CD14-positive monocyte (primary cell): ENCODE measurements around the gene GALNS. TPM values are rescaled to one million over a fixed set of nuclear protein-coding genes. Genes with fewer than 3 reads are reported as not detected.

Experiments
- DNase-seq, 3 donors: peaks; one replicate each; pipeline ENCODE4 v3.0.0-alpha.2; 2011 to 2022
- H2AFZ ChIP-seq: 2 replicates; pipeline ENCODE4 v1.6.0; 2012; ENCODE audit warnings: mild to moderate bottlenecking, low read depth, low read length, inconsistent platforms; ENCODE audit not compliant: insufficient read depth, poor library complexity, severe bottlenecking
- H3K27ac ChIP-seq, 2 donors: 1 replicate in 1 of 2; 2 replicates in 1 of 2; pipeline ENCODE4 v1.5.1; 2012 to 2013; ENCODE audit warnings: low read length in 2 of 2, control low read depth in 1 of 2, inconsistent platforms in 1 of 2, low read depth in 1 of 2, mild to moderate bottlenecking in 1 of 2
- H3K27me3 ChIP-seq, 2 donors: one replicate each; pipeline versions ENCODE4 v1.6.0 to v1.6.1; 2011 to 2013; ENCODE audit warnings: low read length in 2 of 2; ENCODE audit not compliant: control insufficient read depth in 2 of 2, insufficient read depth in 2 of 2
- H3K36me3 ChIP-seq, 2 donors: replicated peaks in 1 of 2; 1 replicate in 1 of 2; 2 replicates in 1 of 2; pipeline versions ENCODE4 v1.5.1 to v1.6.1; 2012 to 2013; ENCODE audit warnings: low read length in 2 of 2, control low read depth in 1 of 2, inconsistent platforms in 1 of 2, mild to moderate bottlenecking in 1 of 2; ENCODE audit not compliant: insufficient read depth in 2 of 2, control insufficient read depth in 1 of 2
- H3K4me1 ChIP-seq, 2 donors: 1 replicate in 1 of 2; 2 replicates in 1 of 2; pipeline versions ENCODE4 v1.5.1 to v1.6.1; 2012 to 2013; ENCODE audit warnings: low read length in 2 of 2, control low read depth in 1 of 2, inconsistent platforms in 1 of 2, mild to moderate bottlenecking in 1 of 2, moderate library complexity in 1 of 2; ENCODE audit not compliant: insufficient read depth in 2 of 2, control insufficient read depth in 1 of 2
- H3K4me2 ChIP-seq: replicated peaks from 2 replicates; pipeline ENCODE3; 2012; ENCODE audit warnings: low read length, moderate library complexity, mild to moderate bottlenecking; ENCODE audit not compliant: poor library complexity, severe bottlenecking; ENCODE audit errors: extremely low read depth
- H3K4me3 ChIP-seq, 3 experiments: fragments of 200-600 bp in 1 of 3; sonication (generic) in 1 of 3; replicated peaks in 1 of 3; 1 replicate in 2 of 3; 2 replicates in 1 of 3; pipeline ENCODE4 v1.5.1; 2011 to 2013; ENCODE audit warnings: low read length in 3 of 3, mild to moderate bottlenecking in 3 of 3, control low read depth in 2 of 3, low read depth in 2 of 3, inconsistent platforms in 1 of 3, moderate library complexity in 1 of 3
- H3K79me2 ChIP-seq: 2 replicates; pipeline ENCODE4 v1.6.0; 2012; ENCODE audit warnings: mild to moderate bottlenecking, control low read depth, inconsistent platforms, low read length, moderate library complexity; ENCODE audit not compliant: insufficient read depth
- H3K9ac ChIP-seq: 2 replicates; pipeline ENCODE4 v1.6.0; 2017; ENCODE audit warnings: low read length, mild to moderate bottlenecking; ENCODE audit not compliant: insufficient read depth, poor library complexity, severe bottlenecking
- H3K9me3 ChIP-seq, 2 donors: replicated peaks in 1 of 2; 1 replicate in 1 of 2; 2 replicates in 1 of 2; pipeline versions ENCODE4 v1.5.1 to v1.6.1; 2012 to 2013; ENCODE audit warnings: low read length in 2 of 2, control low read depth in 1 of 2; ENCODE audit not compliant: control insufficient read depth in 1 of 2, insufficient read depth in 1 of 2
- H4K20me1 ChIP-seq: 2 replicates; pipeline ENCODE4 v1.6.0; 2012; ENCODE audit warnings: mild to moderate bottlenecking, low read length, control low read depth, moderate library complexity; ENCODE audit not compliant: insufficient read depth
- H3K27ac Mint-ChIP-seq, 7 donors: one replicate each; pipeline ENCODE4 v1.8.0; 2020; ENCODE audit warnings: mild to moderate bottlenecking in 7 of 7, mixed read lengths in 7 of 7, moderate library complexity in 6 of 7, inconsistent platforms in 2 of 7
- H3K27me3 Mint-ChIP-seq, 3 donors: one replicate each; pipeline ENCODE4 v1.8.0; 2021 to 2022; ENCODE audit warnings: low read depth in 3 of 3, mild to moderate bottlenecking in 3 of 3, mixed read lengths in 3 of 3, moderate library complexity in 3 of 3, inconsistent platforms in 1 of 3
- H3K36me3 Mint-ChIP-seq, 2 donors: one replicate each; pipeline ENCODE4 v1.8.0; 2020; ENCODE audit warnings: mixed read lengths in 2 of 2, inconsistent platforms in 1 of 2, mild to moderate bottlenecking in 1 of 2
- H3K4me1 Mint-ChIP-seq: one replicate; pipeline ENCODE4 v1.8.0; 2020; ENCODE audit warnings: mild to moderate bottlenecking, mixed read lengths
- H3K4me3 Mint-ChIP-seq, 2 donors: one replicate each; pipeline ENCODE4 v1.8.0; 2020; ENCODE audit warnings: mild to moderate bottlenecking in 2 of 2, mixed read lengths in 2 of 2, moderate library complexity in 1 of 2
- H3K9me3 Mint-ChIP-seq, 7 donors: one replicate each; pipeline ENCODE4 v1.8.0; 2020 to 2022; ENCODE audit warnings: mixed read lengths in 7 of 7, mild to moderate bottlenecking in 6 of 7, moderate library complexity in 6 of 7, inconsistent platforms in 2 of 7
- CTCF ChIP-seq: fragments of 200-600 bp; IDR thresholded peaks from one replicate; pipeline ENCODE4 v1.8.0; 2022; ENCODE audit warnings: antibody characterized with exemption, mild to moderate bottlenecking
- WGBS: methylation state at CpG from one replicate; pipeline ENCODE4 v1.1.5; 2013; ENCODE audit warnings: missing lambda C conversion rate; ENCODE audit not compliant: insufficient coverage; 5-methylcytosine and 5-hydroxymethylcytosine counted together
- intact Hi-C, 2 donors: fragments of 100-400 bp; cut with micrococcal nuclease; formaldehyde crosslinking; loops; one replicate each; pipeline versions ENCODE4 v1.15.0 to v1.15.1; 2023
- polyA plus RNA-seq, 3 donors: library from polyadenylated mRNA; depleted of rRNA in 1 of 3; unstranded in 2 of 3; stranded (reverse) in 1 of 3; fragments of 300-500 nt in 2 of 3; fragments of >200 nt in 1 of 3; fragmentation: Illumina TruSeq in 2 of 3; gene quantifications; 1 replicate in 2 of 3; 2 replicates in 1 of 3; pipeline ENCODE4 v1.2.3, GENCODE V29; 2012 to 2021

Gene GALNS
- polyA plus RNA-seq, 3 donors, result 20.2 to 34.4 (median 32.2) TPM

- H3K27me3 ChIP-seq, result no peaks in the 10 kb centered on the region
- H3K4me1 ChIP-seq, result no peaks in the 10 kb centered on the region
- 89% methylated on average over 17 of the region's 26 CpGs for WGBS
- no peak overlapping the region for H3K9ac ChIP-seq
- peaks cover 0 to 7% of the 10 kb centered on the region in 2 donors for H3K9me3 ChIP-seq
- Mint-ChIP-seq H3K27me3 (no peaks in the 10 kb centered on the region), H3K27ac (peak overlapping the region in 1 of 7 donors; percentile 79), H3K9me3 (peaks cover 0 to 9% (median 0%) of the 10 kb centered on the region in 7 donors), H3K4me1 (no peaks in the 10 kb centered on the region), H3K36me3 (peaks cover 53 to 91% of the 10 kb centered on the region in 2 donors), H3K4me3 (no peak overlapping the region)
- peaks cover 99% of the 10 kb centered on the region for H4K20me1 ChIP-seq
- TF ChIP-seq CTCF, result no peak
- peaks cover 95 to 100% of the 10 kb centered on the region in 2 donors for H3K36me3 ChIP-seq
- DNase-seq, result peak in 1 of 3 donors; percentile 25
- H3K4me3 ChIP-seq, result no peak overlapping the region
- intact Hi-C loops, result no loop called here
- no peak overlapping the region for H2AFZ ChIP-seq
- no peaks in the 10 kb centered on the region for H3K79me2 ChIP-seq
- no peak overlapping the region for H3K4me2 ChIP-seq
- peak overlapping the region in 1 of 2 donors; percentile 14 for H3K27ac ChIP-seq
Observed at GRCh38 chr16:88882358-88883030, 25.7 kb upstream of the GALNS start.

- DNase-seq, result no peak
- H3K27ac ChIP-seq, result no peak overlapping the region
- no peak overlapping the region for H2AFZ ChIP-seq
- no peak for TF ChIP-seq CTCF
- H4K20me1 ChIP-seq, result peaks cover 98% of the 10 kb centered on the region
- H3K9me3 Mint-ChIP-seq, result peaks cover 0 to 9% (median 0%) of the 10 kb centered on the region in 7 donors
- peaks cover 91 to 100% of the 10 kb centered on the region in 2 donors for H3K36me3 ChIP-seq
- H3K4me3 ChIP-seq, result no peak overlapping the region
- H3K27me3 ChIP-seq, result no peaks in the 10 kb centered on the region
- peak overlapping the region in 1 of 7 donors; percentile 35 for H3K27ac Mint-ChIP-seq
- 98% methylated on average over 24 of the region's 27 CpGs for WGBS
- H3K4me2 ChIP-seq, result no peak overlapping the region
- H3K36me3 Mint-ChIP-seq, result peaks cover 54 to 89% of the 10 kb centered on the region in 2 donors
- H3K4me1 Mint-ChIP-seq, result no peaks in the 10 kb centered on the region
- no peaks in the 10 kb centered on the region for H3K27me3 Mint-ChIP-seq
- H3K79me2 ChIP-seq, result no peaks in the 10 kb centered on the region
- H3K9me3 ChIP-seq, result peaks cover 0 to 7% of the 10 kb centered on the region in 2 donors
- H3K9ac ChIP-seq, result no peak overlapping the region
- H3K4me3 Mint-ChIP-seq, result no peak overlapping the region
- H3K4me1 ChIP-seq, result no peaks in the 10 kb centered on the region
- intact Hi-C loops, result no loop called here
Observed at GRCh38 chr16:88881675-88882357, 25.1 kb upstream of the GALNS start.
